NCI-H2227 treated with DMSO at 0.1 percent for 48 hours (cell line): Measurements from ENCODE around the gene AP3B1.

Source experiments
- DNase-seq: peaks from one replicate; lab custom pipeline; 2025; lab: John Stamatoyannopoulos, UW

The AP3B1 gene, protein sequence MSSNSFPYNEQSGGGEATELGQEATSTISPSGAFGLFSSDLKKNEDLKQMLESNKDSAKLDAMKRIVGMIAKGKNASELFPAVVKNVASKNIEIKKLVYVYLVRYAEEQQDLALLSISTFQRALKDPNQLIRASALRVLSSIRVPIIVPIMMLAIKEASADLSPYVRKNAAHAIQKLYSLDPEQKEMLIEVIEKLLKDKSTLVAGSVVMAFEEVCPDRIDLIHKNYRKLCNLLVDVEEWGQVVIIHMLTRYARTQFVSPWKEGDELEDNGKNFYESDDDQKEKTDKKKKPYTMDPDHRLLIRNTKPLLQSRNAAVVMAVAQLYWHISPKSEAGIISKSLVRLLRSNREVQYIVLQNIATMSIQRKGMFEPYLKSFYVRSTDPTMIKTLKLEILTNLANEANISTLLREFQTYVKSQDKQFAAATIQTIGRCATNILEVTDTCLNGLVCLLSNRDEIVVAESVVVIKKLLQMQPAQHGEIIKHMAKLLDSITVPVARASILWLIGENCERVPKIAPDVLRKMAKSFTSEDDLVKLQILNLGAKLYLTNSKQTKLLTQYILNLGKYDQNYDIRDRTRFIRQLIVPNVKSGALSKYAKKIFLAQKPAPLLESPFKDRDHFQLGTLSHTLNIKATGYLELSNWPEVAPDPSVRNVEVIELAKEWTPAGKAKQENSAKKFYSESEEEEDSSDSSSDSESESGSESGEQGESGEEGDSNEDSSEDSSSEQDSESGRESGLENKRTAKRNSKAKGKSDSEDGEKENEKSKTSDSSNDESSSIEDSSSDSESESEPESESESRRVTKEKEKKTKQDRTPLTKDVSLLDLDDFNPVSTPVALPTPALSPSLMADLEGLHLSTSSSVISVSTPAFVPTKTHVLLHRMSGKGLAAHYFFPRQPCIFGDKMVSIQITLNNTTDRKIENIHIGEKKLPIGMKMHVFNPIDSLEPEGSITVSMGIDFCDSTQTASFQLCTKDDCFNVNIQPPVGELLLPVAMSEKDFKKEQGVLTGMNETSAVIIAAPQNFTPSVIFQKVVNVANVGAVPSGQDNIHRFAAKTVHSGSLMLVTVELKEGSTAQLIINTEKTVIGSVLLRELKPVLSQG

DNA sequence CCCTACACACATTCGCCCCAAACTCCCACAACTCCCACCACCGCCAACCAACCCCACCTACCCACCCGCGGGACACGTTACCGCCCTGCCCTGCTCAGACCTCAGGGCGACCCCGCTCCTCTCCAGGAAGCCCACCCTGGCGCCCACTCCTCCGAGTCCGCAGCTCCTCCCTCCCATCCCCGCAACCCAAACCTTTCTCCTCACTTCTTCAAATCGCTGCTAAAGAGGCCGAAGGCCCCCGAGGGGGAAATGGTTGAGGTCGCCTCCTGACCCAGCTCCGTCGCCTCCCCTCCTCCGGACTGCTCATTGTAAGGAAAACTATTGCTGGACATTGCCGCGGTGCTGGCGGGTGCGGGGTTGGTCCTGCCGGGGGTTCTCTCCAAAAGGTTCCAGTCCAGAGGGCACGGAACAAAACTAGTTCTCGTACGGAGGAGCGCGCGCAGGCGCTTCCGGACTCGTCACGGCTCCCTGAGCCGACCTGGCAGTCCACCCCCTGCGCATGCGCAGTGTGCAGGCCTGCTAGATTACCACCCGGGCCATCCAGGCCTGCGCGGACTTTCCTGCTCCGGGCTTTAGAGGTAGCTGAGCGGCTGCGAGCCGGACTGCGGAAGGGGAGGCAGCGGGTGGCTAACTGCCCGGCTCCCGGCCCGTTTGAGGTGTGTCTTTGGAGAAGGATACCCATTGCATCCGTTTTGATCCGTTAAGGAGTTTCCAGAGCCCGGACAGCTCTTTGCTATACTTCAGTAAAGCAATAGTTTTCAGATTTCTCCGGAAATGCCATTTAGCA, at the start of gene AP3B1:
TSS of gene AP3B1 (minus strand) at position 451 of the 787 bp plus-strand sequence. CDS start at position 332, 119 bp downstream.
- DNase-seq = peak; percentile 93

GRCh38 chr5:78341440-78341839, 46.9 kb upstream of the AP3B1 start:
- DNase-seq = no peak

DNA sequence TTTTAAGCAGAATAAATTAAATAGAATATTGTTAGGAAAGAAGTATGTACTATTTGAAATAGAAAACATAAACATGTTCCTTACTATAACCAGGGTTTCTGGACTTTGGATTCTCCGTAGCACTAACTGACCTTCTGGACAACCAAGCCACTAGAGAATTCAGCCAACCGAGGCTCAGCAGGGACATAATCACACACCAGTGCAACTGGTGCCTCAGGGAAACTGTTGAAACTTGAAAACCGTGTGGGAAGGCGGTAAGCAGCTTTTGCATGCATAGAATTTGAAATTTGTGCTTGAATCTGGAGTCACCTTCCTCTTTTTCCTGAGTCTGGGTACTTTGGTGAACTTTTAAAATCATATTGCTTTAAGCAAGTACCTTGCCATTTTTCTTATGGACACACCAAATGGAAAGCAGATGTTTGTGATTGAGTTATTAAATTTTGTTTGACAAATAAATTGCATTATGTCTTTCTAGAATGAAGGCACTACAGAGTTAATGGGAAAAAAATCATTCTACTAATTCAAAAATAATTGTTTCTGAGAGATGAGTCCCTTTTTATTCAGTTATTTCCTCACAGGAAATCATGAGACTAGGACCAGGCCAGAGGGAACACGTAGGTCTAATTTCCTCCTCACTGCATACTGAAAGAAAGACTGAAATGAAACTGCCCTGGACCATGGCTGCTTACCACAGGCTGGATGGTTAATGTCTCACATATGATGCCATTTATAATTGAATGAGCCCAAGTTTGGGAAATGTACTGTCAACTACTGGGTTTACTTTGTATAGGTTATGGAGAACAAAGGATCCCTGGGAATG, 45.3 kb upstream of the AP3B1 start:
- no peak for DNase-seq

DNA sequence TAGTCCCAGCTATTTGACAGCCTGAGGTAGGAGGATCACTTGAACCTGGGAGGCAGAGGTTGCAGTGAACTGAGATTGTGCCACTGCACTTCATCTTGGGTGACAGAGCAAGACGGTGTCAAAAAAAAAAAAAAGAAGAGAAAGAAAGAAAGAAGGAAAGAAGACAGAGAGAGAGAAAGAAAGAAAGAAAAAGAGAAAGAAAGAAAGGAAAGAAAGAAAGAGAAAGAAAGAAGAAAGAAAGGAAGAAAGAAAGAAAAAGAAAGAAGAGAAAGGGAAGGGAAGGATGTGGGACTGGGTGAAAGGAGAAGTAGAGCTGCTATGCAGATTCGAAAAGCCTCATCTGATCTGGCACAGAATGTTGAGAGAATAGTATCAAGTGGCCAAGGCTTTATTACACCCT, 42.2 kb upstream of the AP3B1 start:
- DNase-seq = no peak

- DNase-seq = no peak
Measured at GRCh38 chr5:78335976-78336375, 41.5 kb upstream of the AP3B1 start.

DNA sequence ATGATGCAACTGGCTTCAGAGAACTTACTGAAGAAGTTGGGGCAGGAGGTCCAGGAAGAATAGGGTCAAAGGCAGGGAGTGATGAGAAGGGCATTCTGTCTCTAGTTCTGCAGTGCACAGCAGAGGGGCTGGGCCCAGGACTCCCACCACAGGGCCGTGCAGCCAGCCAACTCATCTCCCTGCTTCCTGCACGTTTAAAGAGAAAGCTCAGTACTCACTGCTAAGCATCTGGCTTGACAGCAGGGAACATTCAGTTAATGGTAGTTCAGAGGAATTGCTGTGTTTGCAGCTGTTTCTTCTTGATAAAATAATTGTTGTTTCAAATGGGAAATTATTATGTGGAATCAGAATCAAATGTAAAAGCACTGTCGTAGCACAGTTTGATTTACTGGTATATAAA, 40.3 kb upstream of the AP3B1 start:
- peak; percentile 61 for DNase-seq

- DNase-seq = no peak
Measured at GRCh38 chr5:78331523-78332080, 37.1 kb upstream of the AP3B1 start.

DNA sequence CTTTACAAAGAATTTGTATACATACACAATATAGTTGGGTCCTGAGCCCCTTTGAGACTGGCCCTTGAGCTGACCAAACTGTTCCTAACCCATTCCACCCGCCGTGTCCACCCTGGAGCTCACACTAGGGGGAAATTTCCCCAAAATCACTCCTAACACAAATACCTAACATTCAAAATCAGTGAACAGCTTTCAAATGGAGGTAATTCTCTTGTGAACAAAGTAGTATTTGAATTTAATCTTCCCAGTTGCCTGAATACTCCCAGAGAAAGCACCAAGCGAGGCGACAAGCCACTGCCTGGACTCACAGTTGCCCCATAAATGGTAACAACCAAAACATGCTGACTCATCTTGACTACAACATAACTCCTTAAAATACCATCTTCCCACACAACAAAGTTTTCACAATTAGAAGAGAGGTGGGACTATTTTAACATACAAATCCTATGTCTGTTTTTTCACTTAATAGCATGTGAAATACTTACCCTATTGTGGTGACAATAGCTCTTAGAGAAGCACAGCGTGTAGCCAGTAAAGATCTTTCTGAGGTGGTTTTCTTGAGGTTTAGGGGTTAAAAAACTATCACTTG, 34.2 kb upstream of the AP3B1 start:
- no peak for DNase-seq

GRCh38 chr5:78327761-78328510, 33.4 kb upstream of the AP3B1 start:
- DNase-seq = no peak

- no peak for DNase-seq
Measured at GRCh38 chr5:78326930-78327329, 32.4 kb upstream of the AP3B1 start.

DNA sequence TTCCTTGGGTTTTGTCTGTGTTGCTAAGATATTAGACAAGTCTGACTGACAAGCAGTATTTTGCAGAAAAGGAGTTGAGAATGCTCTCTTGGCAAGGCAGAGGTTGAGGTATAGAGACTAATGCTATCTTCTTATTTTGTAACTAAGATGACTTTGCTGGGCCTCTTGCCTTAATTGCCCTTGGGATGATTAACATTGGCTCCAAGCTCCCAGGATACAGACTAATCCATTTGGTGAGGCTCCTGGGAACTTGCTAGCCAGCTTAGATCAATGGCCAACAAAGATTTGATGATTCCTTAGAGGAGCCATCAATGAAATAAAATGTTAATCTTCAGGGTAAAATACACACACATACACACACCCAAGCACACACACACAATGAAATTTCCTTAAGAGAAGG, 28.7 kb upstream of the AP3B1 start:
- no peak for DNase-seq

DNA sequence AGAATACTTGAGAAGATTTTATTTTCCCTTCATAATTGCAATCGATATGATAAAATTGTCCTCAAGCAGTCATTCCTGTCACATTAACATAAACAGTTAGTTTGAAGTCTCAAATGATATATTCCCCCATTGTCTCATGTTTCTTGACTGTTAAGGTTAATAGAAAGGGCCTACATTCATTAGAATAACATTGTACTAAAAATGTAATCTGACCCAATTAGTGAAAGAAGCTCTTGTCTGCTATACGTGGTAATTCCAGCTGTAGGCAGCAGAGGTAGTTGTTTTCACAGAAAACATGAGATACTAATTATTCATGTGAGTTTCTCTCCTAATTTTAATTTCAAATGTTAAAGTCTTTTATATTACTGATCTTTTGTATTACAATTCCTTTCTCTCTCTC, 25.9 kb upstream of the AP3B1 start:
- DNase-seq = no peak

GRCh38 chr5:78318337-78318736, 23.8 kb upstream of the AP3B1 start:
- no peak for DNase-seq

GRCh38 chr5:78317515-78317914, 23.0 kb upstream of the AP3B1 start:
- no peak for DNase-seq

DNA sequence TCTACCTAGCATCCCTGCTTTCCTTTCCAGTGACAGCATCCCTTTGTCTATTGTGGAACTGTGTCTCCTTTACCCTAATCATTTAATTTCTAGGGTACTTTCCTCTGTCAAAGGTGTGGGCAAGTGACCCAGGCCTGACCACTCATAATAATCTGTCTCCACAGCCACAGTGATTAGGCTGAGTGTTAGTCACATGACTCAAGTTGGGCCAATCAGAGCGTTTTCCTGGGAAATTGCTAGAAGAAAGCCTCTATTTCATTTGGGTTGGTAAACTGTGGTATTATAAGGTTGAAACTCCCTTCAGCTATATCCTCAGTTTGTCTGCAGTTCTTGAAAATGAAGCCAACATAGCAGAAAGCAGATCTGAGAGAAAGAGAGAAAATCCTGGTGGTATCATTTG, 14.2 kb upstream of the AP3B1 start:
- no peak for DNase-seq

DNA sequence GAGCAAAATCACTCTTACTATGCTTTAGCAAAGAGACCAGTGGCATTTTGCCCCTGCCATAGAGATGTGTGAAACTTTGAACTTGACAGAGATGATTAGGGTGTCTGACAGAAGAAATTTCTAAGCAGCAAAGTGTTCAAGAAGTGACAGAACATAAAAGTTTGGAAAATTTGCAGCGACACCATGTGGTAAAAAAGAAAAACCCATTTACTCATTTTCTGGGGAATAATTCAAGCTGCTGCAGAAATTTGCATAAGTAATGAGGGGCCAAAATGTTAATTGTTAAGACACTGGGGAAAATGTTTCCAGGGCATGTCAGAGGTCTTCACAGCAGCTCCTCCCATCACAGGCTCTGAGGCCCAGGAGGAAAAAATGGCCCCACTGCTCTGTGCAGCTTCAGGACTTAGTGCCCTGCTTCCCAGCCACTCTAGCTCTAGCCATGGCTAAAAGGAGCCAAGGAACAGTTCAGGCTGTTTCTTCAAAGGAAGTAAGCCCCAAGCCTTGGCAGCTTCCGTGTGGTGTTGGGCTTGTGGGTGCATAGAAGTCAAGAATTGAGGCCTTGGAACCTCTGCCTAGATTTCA, 6.1 kb upstream of the AP3B1 start:
- no peak for DNase-seq

DNA sequence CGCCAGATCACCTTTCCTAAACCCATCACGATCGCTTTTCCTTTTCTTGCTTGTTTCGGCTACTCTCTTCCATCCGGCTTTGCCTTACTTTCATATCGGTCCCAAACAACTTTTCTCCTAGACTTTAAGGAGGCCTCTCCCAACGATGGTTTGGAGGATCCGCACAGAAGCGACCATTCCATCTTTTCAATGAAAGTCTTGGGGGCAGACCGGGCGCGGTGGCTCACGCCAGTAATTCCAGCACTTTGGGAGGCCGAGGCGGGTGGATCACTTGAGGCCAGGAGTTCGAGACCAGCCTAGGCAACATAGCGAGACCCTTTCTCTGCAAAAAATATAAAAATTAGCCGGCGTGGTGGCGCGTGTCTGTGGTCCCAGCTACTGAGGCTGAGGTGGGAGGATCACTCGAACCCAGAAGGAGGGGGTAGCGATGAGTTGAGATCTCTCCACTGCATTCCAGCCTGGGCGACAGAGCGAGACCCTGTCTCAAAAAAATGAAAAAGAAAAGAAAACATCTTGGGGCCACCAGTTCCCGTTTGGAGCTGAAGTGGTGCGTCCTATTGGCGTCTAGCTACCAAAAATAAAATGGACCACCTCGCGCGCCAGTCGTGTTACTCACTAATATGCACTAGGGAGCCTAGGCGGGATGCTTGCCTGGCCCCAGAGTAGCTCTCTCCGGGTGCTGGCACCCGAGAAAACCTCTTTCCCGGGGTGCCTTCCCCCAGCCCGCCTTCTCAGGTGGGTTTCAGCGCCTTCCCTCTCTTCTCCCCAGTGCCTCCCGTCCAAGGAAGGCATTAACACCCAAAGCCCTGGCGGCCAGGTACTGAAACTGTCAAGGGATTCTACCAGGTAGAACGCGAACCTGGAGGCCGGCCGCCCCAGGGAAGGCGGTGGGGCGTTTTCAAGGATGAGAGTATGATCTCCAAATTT, 800 bp upstream of the AP3B1 start:
- DNase-seq = no peak

DNA sequence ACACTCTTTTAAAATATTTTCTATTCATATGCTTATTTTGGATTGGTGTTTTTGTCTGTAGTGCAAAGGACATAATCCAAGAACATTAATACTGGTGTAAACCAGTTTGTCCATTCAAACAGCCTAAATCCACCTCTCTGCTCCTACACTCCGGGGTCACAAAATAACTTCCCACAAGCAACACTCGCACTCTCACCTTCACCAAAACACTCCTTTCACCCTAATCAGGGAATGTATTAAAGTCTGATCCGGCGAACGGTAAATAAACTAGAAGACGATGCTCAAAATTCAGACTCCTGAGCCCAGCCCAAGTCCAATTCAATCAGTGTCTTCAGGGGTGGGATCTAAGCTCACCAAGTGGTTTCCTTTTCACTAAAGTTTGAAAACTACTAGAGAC, 649 bp downstream of the AP3B1 start:
- DNase-seq = no peak
